RWPE2 (cell line): ENCODE results near the gene TNFSF9.
"Not testable (repeated sequence)": the region's sequence is repeated elsewhere in the genome, so short reads cannot be mapped to it uniquely, and the experiment has no call there.

ENCODE experiments used
- ATAC-seq: fragments of 200-7000 bp; cut with Tn5 transposase; 3 replicates; pipeline ENCODE4 v1.9.1; 2021; ENCODE audit warnings: low read depth
- DNase-seq: peaks from one replicate; pipeline ENCODE4 v3.0.0-alpha.2; 2020; ENCODE audit warnings: low spot score
- H3K27ac ChIP-seq: fragments of 450-650 bp; 2 replicates; pipeline ENCODE4 v1.5.1; 2017; ENCODE audit warnings: mild to moderate bottlenecking; ENCODE audit not compliant: poor library complexity, severe bottlenecking
- H3K27me3 ChIP-seq: fragments of 250-450 bp; sonication (Bioruptor Pico); 2 replicates; pipeline ENCODE4 v1.5.1; 2021; ENCODE audit warnings: mild to moderate bottlenecking, moderate library complexity; ENCODE audit not compliant: insufficient read depth, poor library complexity, severe bottlenecking
- H3K36me3 ChIP-seq: fragments of 250-450 bp; sonication (Bioruptor Pico); 2 replicates; pipeline ENCODE4 v1.5.1; 2020; ENCODE audit warnings: low read depth, mild to moderate bottlenecking, moderate library complexity
- H3K4me1 ChIP-seq: fragments of 250-450 bp; sonication (Bioruptor Pico); 2 replicates; pipeline ENCODE4 v1.5.1; 2021; ENCODE audit warnings: mild to moderate bottlenecking, moderate library complexity; ENCODE audit not compliant: insufficient read depth, poor library complexity, severe bottlenecking
- H3K4me3 ChIP-seq: fragments of 250-450 bp; sonication (Bioruptor Pico); 2 replicates; pipeline ENCODE4 v1.5.1; 2021; ENCODE audit warnings: mild to moderate bottlenecking, moderate library complexity; ENCODE audit not compliant: severe bottlenecking
- H3K9me3 ChIP-seq: fragments of 250-450 bp; sonication (Bioruptor Pico); 2 replicates; pipeline ENCODE4 v1.5.1; 2021; ENCODE audit warnings: mild to moderate bottlenecking, moderate library complexity; ENCODE audit not compliant: severe bottlenecking
- TF ChIP-seq, protein P1 (sequence below): fragments of 450-650 bp; IDR thresholded peaks from one replicate; pipeline ENCODE4 v1.5.1; 2017; ENCODE audit warnings: mild to moderate bottlenecking, moderate library complexity; ENCODE audit not compliant: poor library complexity, severe bottlenecking

Gene TNFSF9

DNA sequence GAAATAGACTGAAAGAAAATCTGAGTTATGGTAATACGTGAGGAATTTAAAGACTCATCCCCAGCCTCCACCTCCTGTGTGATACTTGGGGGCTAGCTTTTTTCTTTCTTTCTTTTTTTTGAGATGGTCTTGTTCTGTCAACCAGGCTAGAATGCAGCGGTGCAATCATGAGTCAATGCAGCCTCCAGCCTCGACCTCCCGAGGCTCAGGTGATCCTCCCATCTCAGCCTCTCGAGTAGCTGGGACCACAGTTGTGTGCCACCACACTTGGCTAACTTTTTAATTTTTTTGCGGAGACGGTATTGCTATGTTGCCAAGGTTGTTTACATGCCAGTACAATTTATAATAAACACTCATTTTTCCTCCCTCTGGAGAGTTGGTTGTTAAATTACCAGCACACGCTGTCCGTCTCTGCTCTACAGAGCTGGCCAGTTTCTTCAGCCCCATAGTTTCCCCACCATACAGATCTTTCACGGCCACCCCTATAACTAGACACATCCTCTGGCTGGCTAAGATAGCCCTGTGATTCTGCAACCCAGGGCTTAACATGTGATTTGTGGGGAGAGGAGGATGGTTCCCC lies 4.8 kb downstream of the TNFSF9 start:
- Histone ChIP-seq H3K27ac (no peak overlapping the region), H3K4me1 (peaks cover 11% of the 10 kb centered on the region), H3K36me3 (no peaks in the 10 kb centered on the region), H3K4me3 (no peak overlapping the region), H3K9me3 (no peaks in the 10 kb centered on the region), H3K27me3 (peaks cover 5% of the 10 kb centered on the region)
- TF ChIP-seq, protein P1, sequence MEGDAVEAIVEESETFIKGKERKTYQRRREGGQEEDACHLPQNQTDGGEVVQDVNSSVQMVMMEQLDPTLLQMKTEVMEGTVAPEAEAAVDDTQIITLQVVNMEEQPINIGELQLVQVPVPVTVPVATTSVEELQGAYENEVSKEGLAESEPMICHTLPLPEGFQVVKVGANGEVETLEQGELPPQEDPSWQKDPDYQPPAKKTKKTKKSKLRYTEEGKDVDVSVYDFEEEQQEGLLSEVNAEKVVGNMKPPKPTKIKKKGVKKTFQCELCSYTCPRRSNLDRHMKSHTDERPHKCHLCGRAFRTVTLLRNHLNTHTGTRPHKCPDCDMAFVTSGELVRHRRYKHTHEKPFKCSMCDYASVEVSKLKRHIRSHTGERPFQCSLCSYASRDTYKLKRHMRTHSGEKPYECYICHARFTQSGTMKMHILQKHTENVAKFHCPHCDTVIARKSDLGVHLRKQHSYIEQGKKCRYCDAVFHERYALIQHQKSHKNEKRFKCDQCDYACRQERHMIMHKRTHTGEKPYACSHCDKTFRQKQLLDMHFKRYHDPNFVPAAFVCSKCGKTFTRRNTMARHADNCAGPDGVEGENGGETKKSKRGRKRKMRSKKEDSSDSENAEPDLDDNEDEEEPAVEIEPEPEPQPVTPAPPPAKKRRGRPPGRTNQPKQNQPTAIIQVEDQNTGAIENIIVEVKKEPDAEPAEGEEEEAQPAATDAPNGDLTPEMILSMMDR, result no peak
- DNase-seq (no peak), ATAC-seq (no peak)

DNA sequence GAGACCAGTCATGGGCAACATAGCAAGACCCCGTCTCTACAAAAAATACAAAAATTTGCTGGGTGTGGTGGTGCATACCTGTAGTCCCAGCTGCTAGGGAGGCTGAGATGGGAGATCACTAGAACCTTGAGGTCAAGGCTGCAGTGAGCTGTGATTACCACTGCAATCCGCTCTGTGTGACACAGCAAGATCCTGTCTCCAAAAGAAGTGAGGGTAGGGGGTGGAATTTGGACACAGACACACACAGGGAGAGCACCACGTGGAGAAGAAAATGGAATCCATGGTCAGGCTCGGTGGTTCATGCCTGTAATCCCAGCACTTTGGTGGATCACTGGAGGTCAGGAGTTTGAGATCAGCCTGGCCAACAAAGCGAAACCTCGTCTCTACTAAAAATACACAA lies 8.7 kb downstream of the TNFSF9 start:
- TF ChIP-seq, protein P1, result no peak
- Histone ChIP-seq H3K27ac (peak overlapping the region; percentile 77), H3K27me3 (no peaks in the 10 kb centered on the region), H3K4me1 (peaks cover 11% of the 10 kb centered on the region), H3K9me3 (no peaks in the 10 kb centered on the region), H3K4me3 (no peak overlapping the region), H3K36me3 (no peaks in the 10 kb centered on the region)
- DNase-seq (no peak), ATAC-seq (no peak)

DNA sequence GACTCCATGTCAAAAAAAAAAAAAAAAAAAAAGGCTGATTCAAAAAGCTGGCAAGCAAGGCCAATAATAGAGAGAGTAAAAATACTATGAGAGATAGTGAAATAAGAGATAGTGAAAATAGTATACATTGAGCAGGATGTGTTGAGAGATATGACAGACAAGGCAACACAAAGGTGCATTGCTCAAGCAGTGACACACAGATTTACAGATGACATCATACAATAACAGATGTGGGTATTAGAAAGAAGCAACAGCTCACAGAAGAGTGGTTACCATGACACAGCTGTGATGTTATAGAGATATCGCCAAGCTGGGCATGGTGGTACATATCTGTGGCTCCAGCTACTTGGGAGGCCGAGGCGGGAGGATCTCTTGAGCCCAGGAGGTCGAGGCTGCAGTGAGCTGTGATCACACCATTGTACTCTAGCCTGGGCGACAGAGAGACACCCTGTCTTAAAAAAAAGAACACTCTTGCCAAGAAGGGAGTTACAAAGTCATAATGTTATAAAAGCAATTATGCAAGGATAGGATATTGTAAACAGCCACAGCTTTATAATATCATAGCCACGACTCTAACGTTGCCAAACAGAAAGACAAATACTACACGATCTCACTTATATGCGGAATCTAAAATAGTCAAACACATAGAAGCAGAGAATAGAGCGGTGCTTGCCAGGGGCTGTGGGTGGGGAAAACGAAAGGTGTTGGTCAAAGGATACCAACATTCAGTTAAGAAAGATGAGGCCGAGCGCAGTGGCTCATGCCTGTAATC lies 10.3 kb downstream of the TNFSF9 start:
- Histone ChIP-seq H3K27ac (no peak overlapping the region), H3K27me3 (no peaks in the 10 kb centered on the region), H3K4me3 (no peak overlapping the region), H3K4me1 (peaks cover 11% of the 10 kb centered on the region), H3K9me3 (no peaks in the 10 kb centered on the region), H3K36me3 (no peaks in the 10 kb centered on the region)
- ATAC-seq (no peak), DNase-seq (no peak)
- TF ChIP-seq, protein P1, result no peak

DNA sequence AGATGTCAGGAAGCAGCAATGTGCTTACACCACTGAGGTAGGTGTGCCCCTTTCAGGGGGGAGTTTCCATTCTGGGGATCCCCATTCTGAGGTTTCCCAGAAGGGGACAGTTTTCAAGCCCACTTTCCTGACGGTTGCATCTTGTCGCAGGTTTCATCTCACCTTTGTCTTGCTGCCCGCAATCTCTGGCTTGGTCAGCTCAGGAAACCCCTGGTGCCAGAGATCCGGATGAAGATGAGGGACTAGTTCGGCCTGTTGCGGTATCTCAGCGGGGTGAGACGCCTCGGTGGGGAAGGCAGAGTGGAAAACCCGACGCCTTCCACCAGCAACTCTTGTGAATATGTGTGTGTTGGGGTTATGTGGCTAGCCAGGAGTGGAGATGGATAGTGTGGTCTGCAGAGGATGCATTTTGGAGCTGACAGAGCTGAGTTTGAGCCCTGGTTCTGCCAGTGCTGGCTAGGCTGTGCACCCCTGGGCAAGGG lies 13.1 kb downstream of the TNFSF9 start:
- DNase-seq (no peak), ATAC-seq (no peak)
- H3K9me3 ChIP-seq, result no peaks in the 10 kb centered on the region
- no peaks in the 10 kb centered on the region for H3K4me1 ChIP-seq
- no peak overlapping the region for H3K27ac ChIP-seq
- no peaks in the 10 kb centered on the region for H3K27me3 ChIP-seq
- no peaks in the 10 kb centered on the region for H3K36me3 ChIP-seq
- H3K4me3 ChIP-seq, result no peak overlapping the region
- TF ChIP-seq, protein P1, result no peak

DNA sequence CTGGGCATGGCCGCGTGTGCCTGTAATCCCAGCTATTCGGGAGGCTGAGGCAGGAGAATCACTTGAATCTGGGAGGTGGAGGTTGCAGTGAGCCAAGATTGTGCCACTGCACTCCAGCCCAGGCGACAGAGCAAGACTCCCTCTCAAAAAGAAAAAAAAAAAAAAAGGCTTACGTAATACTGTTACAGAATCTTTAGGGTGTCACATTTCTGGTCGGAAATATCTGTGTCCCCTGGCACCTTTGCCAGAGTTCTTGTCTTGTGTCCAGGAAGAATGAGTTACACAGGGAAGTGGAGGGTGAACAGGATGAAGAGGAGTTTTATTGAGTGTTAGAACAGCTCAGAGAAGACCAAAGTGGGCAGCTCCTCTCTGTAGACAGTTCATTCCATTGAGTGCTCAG lies 19.9 kb downstream of the TNFSF9 start:
- not testable (repeated sequence) for H3K9me3 ChIP-seq, H3K27me3 ChIP-seq, ATAC-seq, H3K4me1 ChIP-seq, H3K27ac ChIP-seq, DNase-seq, H3K36me3 ChIP-seq, H3K4me3 ChIP-seq
